ENCODE measurements around the gene DUSP7. TPM values are rescaled to one million over a fixed set of nuclear protein-coding genes. Genes with fewer than 3 reads are reported as not detected.

Gene DUSP7
- total RNA-seq, 6 donors from 2014 or later: 24.1 to 49.1 (median 35.3) TPM

DNA sequence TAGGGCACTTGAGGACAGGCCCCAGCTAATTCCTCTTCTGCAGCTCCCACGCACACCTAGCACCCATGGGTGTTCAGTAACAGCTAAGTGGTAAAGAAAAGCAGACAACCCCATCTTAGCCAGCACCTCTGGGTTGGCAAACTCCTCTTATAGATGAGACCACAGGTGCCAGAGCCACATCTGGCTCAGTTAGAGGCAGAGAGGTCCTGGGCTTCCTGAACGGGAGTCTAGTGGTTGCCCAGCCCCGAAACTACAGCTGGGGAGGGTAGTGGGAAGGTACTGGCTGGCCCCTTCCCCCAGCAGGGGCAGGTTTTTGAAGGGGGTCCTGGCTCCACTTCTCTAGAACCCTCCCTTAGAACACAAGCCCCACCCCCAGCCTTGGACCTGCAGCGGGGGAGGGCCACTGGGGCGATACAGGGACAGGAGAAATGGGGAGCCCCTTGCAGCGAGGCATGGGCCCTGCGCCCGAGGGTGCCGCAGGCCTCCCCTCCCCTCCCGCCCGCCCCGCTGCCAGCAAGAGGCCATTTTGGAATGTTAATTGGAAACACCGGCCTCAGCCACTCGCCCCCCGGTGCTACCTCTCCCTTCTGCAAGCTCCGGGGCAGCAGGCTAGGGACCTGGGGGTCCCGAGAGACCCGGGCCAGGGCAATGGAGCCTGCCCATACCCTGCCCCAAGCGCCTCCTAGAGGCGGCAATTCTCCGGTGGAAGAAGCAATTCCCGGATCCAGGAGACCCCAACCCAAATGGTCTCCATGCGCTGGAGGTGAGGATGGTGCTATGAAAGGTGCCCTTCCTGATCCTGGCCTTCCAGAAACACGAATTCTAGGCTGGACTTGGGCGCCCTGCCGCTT lies 1.5 kb downstream of the DUSP7 start:
- TF ChIP-seq, protein P1, sequence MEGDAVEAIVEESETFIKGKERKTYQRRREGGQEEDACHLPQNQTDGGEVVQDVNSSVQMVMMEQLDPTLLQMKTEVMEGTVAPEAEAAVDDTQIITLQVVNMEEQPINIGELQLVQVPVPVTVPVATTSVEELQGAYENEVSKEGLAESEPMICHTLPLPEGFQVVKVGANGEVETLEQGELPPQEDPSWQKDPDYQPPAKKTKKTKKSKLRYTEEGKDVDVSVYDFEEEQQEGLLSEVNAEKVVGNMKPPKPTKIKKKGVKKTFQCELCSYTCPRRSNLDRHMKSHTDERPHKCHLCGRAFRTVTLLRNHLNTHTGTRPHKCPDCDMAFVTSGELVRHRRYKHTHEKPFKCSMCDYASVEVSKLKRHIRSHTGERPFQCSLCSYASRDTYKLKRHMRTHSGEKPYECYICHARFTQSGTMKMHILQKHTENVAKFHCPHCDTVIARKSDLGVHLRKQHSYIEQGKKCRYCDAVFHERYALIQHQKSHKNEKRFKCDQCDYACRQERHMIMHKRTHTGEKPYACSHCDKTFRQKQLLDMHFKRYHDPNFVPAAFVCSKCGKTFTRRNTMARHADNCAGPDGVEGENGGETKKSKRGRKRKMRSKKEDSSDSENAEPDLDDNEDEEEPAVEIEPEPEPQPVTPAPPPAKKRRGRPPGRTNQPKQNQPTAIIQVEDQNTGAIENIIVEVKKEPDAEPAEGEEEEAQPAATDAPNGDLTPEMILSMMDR (IDR thresholded peaks at IDR 0.05): peak in 2 of 6 experiments; percentile 1 to 15
- no peak for TF ChIP-seq POLR2A (IDR thresholded peaks at IDR 0.05)
- TF ChIP-seq POLR2AphosphoS5 (IDR thresholded peaks at IDR 0.05): no peak
- no peak for TF ChIP-seq EP300 (IDR thresholded peaks at IDR 0.05)
- H3K27ac ChIP-seq: peak overlapping the region; percentile 85 to 92 (median 88)
- DNase-seq: no peak

DNA sequence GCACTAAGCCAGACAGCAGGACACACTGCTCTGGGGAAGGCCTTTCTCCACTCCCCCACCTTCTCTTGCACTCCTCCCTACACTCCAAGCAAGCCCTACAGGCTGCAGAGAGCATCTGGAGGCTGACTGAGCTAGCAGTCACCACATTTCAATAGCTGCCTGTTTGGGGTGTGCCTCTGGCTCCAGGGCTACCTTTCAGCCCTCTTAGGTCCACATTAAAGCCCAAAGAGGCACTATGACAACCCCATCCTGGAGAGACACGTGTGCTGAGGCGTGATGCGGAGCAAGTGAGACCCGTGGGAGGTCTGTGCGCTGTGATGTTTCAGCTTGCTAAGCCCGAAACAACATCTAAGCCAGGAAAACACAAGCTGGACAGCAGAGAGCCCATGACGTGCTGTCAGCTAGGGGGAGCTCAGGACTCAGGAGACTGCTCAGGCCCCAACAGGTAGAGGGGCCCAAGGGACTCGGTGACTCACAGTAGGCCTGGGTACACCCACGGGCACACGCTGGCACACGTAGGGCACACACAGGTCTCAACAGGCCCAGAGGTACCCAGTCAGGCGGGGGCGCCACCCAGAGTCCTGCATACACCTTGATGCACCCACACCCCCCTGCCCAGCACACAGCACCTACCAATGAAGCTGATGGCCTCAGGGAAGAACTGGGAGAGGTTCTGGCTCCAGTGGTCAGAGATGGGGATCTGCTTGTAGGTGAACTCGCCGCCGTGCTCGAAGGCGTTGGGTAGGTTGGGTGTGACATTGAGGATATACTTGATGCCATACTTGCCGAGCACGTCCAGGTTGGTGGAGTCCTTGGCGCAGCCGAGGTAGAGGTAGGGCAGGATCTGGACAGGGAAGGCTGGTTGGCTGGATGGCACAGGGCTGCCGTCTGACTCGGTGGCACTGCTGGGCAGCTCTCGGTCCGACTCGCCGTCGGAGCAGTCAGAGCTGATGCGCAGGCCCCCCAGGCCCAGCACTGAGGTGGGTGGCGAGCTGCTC lies 2.8 kb downstream of the DUSP7 start:
- peak overlapping the region in 3 of 4 donors; percentile 62 to 87 (median 81) for H3K4me3 ChIP-seq
- no peaks in the 10 kb centered on the region for H3K9me3 ChIP-seq
- peaks cover 13 to 51% (median 38%) of the 10 kb centered on the region in 4 donors for H3K36me3 ChIP-seq
- DNase-seq: peak in 1 of 2 donors; percentile 56
- ATAC-seq (ENCODE audit: low FRiP score in 2 of 2): no peak
- H3K27ac ChIP-seq: peak overlapping the region; percentile 85 to 92 (median 88)
- TF ChIP-seq POLR2A (IDR thresholded peaks at IDR 0.05) (no peak), EP300 (IDR thresholded peaks at IDR 0.05) (no peak), POLR2AphosphoS5 (IDR thresholded peaks at IDR 0.05) (no peak)
- TF ChIP-seq, protein P1 (IDR thresholded peaks at IDR 0.05): peak in 2 of 6 experiments; percentile 3 to 28
- peaks cover 65 to 83% (median 77%) of the 10 kb centered on the region in 4 donors for H3K4me1 ChIP-seq
- no peaks in the 10 kb centered on the region for H3K27me3 ChIP-seq
- 68 to 80% methylated on average over 11 to 29 of the region's 31 CpGs for WGBS, 2 donors

More for the DNA sequence above, 1.5 kb downstream of the DUSP7 start:
- peak overlapping the region; percentile 62 to 87 (median 83) for H3K4me3 ChIP-seq
- H3K27me3 ChIP-seq: no peaks in the 10 kb centered on the region
- ATAC-seq (ENCODE audit: low FRiP score in 2 of 2): no peak
- peaks cover 53 to 72% (median 67%) of the 10 kb centered on the region in 4 donors for H3K4me1 ChIP-seq
- peaks cover 8 to 38% (median 29%) of the 10 kb centered on the region in 4 donors for H3K36me3 ChIP-seq
- no peaks in the 10 kb centered on the region for H3K9me3 ChIP-seq
- WGBS, 2 donors: 5% methylated on average over 20 of the region's 26 CpGs; no CpG with 5 or more reads in 1 of the 2 donors

DNA sequence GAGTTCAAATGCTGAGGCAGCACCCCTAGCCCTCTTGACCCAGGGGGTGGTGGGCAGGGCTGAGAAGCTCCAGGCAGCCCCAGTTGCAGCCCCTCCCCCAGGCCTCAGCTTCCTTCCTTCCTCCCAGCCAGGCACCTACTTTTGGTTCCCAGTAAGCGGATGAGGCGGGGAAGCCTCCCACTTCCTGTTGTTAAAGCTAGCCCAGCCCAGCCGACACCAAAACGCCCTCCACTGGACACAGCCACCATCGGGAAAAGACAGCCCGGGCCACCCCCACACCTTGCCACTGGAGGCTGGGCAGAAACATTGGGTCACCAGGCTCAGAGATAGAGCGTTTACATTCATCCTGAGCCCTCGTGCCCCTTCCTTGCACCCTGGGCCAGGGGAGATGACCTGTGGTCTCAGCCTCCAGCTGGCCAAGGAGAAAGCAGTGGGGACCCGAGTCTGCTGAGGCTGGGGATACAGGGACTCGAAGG lies 3.5 kb downstream of the DUSP7 start:
- DNase-seq (peak in 1 of 2 donors; percentile 95), ATAC-seq (ENCODE audit: low FRiP score in 2 of 2) (peak; percentile 27 to 49)
- TF ChIP-seq POLR2A (IDR thresholded peaks at IDR 0.05) (peak in 2 of 4 donors; percentile 6 to 16), EP300 (IDR thresholded peaks at IDR 0.05) (peak in 2 of 4 donors; percentile 47 to 69), POLR2AphosphoS5 (IDR thresholded peaks at IDR 0.05) (peak; percentile 64 to 85)
- TF ChIP-seq, protein P1 (IDR thresholded peaks at IDR 0.05): peak; percentile 34 to 76 (median 64)
- 10 to 12% methylated on average over 8 to 10 of the region's 10 CpGs for WGBS, 2 donors
- H3K27ac ChIP-seq: peak overlapping the region; percentile 85 to 92 (median 88)
- H3K4me3 ChIP-seq: peak overlapping the region in 3 of 4 donors; percentile 62 to 87 (median 81)
- peaks cover 70 to 87% (median 80%) of the 10 kb centered on the region in 4 donors for H3K4me1 ChIP-seq
- H3K27me3 ChIP-seq: no peaks in the 10 kb centered on the region
- peaks cover 13 to 57% (median 38%) of the 10 kb centered on the region in 4 donors for H3K36me3 ChIP-seq
- H3K9me3 ChIP-seq: no peaks in the 10 kb centered on the region

DNA sequence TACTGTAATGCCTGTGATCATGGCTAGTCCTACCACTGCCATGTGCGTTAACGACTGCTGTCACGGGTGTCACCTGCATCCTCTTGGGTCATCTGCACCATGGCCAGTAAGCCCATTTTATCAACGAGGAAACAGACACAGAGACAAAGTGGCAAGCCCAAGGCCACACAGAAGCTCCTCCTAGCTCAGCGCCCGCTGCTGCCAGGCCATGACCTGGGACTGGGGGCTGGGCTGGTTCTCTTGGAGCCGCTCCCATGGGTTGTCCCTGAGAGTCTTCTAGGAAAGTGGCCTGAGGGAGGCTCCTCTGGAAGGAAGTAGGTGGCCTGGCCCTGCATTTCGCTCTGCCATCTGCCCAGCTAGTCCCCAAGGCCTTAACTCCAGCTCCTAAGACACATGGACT lies 4.9 kb downstream of the DUSP7 start:
- TF ChIP-seq POLR2AphosphoS5 (IDR thresholded peaks at IDR 0.05): peak; percentile 17 to 47
- TF ChIP-seq, protein P1 (IDR thresholded peaks at IDR 0.05): no peak
- ATAC-seq (ENCODE audit: low FRiP score in 2 of 2): no peak
- peak overlapping the region; percentile 85 to 92 (median 88) for H3K27ac ChIP-seq
- no peaks in the 10 kb centered on the region for H3K9me3 ChIP-seq
- no peak for DNase-seq
- 83% methylated on average over 8 of the region's 8 CpGs; no CpG with 5 or more reads in 1 of the 2 donors for WGBS, 2 donors
- H3K36me3 ChIP-seq: peaks cover 13 to 57% (median 38%) of the 10 kb centered on the region in 4 donors
- H3K4me1 ChIP-seq: peaks cover 79 to 92% (median 83%) of the 10 kb centered on the region in 4 donors
- no peak overlapping the region for H3K4me3 ChIP-seq
- no peaks in the 10 kb centered on the region for H3K27me3 ChIP-seq
